Measurements from ENCODE around the gene SLC2A5.

The SLC2A5 gene

DNA sequence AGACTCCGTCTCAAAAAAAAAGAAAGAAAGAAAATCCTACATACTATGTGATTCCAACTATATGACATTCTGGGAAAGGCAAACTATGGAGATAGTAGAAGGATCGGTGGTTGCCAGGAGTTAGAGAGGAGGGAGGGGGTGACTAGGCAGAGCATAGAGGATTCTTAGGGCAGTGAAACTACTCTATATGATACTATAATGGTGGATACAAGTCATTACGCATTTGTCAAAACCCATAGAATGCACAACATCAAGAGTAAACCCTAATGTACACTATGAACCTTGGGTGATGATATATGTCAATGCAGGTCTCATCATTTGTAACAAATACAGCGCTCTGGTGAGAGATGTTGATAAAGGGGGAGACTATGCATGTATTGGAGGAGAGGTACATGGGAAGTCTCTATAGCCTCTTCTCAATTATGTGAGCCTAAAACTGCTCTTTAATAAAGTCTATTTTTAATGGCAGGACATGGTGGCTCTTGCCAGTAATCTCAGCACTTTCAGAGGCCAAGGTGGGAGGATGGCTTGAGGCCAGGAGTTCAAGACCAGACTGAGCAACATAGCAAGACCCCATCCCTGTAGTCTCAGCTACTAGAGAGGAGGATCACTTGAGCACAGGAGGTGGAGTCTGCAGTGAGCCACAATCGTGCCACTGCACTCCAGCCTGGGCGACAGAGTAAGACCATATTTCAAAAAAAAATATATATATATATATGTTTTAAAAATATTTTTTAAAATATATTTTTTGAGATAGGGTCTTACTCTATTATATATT, 17.0 kb downstream of the SLC2A5 start:
- Histone ChIP-seq H3K9me3 (ENCODE audit: insufficient read depth, low read length, severe bottlenecking) (no peaks in the 10 kb centered on the region), H3K4me3 (ENCODE audit: low read depth in 1 of 2, low read length in 2 of 2) (no peak overlapping the region), H3K79me2 (ENCODE audit: insufficient read depth, low read length) (no peaks in the 10 kb centered on the region), H3K4me1 (ENCODE audit: insufficient read depth, low read length) (no peaks in the 10 kb centered on the region), H3K27ac (ENCODE audit: low read length) (no peak overlapping the region), H2AFZ (ENCODE audit: low read depth, low read length) (no peak overlapping the region), H3K4me2 (ENCODE audit: insufficient read depth, low read length) (no peak overlapping the region), H3K9ac (ENCODE audit: low read depth, low read length) (no peak overlapping the region), H4K20me1 (ENCODE audit: insufficient read depth, low read length) (no peaks in the 10 kb centered on the region), H3K36me3 (ENCODE audit: insufficient read depth, low read length) (no peaks in the 10 kb centered on the region), H3K27me3 (ENCODE audit: insufficient read depth, low read length, poor library complexity) (peaks cover 2% of the 10 kb centered on the region)
- no peak for TF ChIP-seq EZH2 (IDR thresholded peaks at IDR 0.05; ENCODE audit: borderline replicate concordance, low read depth, low read length, severe bottlenecking)
- TF ChIP-seq, protein P1, sequence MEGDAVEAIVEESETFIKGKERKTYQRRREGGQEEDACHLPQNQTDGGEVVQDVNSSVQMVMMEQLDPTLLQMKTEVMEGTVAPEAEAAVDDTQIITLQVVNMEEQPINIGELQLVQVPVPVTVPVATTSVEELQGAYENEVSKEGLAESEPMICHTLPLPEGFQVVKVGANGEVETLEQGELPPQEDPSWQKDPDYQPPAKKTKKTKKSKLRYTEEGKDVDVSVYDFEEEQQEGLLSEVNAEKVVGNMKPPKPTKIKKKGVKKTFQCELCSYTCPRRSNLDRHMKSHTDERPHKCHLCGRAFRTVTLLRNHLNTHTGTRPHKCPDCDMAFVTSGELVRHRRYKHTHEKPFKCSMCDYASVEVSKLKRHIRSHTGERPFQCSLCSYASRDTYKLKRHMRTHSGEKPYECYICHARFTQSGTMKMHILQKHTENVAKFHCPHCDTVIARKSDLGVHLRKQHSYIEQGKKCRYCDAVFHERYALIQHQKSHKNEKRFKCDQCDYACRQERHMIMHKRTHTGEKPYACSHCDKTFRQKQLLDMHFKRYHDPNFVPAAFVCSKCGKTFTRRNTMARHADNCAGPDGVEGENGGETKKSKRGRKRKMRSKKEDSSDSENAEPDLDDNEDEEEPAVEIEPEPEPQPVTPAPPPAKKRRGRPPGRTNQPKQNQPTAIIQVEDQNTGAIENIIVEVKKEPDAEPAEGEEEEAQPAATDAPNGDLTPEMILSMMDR (IDR thresholded peaks at IDR 0.05; ENCODE audit: borderline replicate concordance, extremely low read depth, low read length, poor library complexity, severe bottlenecking): no peak
- ATAC-seq (ENCODE audit: insufficient read depth, low read depth): no peak
- no peak for DNase-seq

DNA sequence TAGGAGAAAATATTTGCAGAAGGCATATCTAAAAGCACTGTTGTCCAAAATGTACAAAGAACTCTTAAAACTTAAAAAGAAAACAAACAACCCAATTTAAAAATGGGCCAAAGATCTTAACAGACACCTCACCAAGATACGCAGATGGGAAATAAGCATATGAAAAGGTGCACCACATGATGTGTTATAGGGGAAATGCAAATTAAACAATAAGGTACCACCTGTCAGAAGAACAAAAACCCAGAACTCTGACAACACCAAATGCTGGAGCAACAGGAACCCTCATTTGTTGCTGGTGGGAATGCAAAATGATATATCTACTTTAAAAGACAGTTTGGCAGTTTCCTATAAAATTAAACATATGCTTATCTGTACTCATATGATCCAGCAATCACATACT, 18.1 kb downstream of the SLC2A5 start:
- H3K79me2 ChIP-seq (ENCODE audit: insufficient read depth, low read length): no peaks in the 10 kb centered on the region
- H3K4me1 ChIP-seq (ENCODE audit: insufficient read depth, low read length): no peaks in the 10 kb centered on the region
- no peak overlapping the region for H3K4me2 ChIP-seq (ENCODE audit: insufficient read depth, low read length)
- H2AFZ ChIP-seq (ENCODE audit: low read depth, low read length): no peak overlapping the region
- H3K36me3 ChIP-seq (ENCODE audit: insufficient read depth, low read length): no peaks in the 10 kb centered on the region
- ATAC-seq (ENCODE audit: insufficient read depth, low read depth) (no peak), DNase-seq (no peak)
- H3K27me3 ChIP-seq (ENCODE audit: insufficient read depth, low read length, poor library complexity): peaks cover 2% of the 10 kb centered on the region
- no peak overlapping the region for H3K4me3 ChIP-seq (ENCODE audit: low read depth in 1 of 2, low read length in 2 of 2)
- H3K27ac ChIP-seq (ENCODE audit: low read length): no peak overlapping the region
- no peak overlapping the region for H3K9ac ChIP-seq (ENCODE audit: low read depth, low read length)
- TF ChIP-seq EZH2 (IDR thresholded peaks at IDR 0.05; ENCODE audit: borderline replicate concordance, low read depth, low read length, severe bottlenecking): no peak
- TF ChIP-seq, protein P1 (IDR thresholded peaks at IDR 0.05; ENCODE audit: borderline replicate concordance, extremely low read depth, low read length, poor library complexity, severe bottlenecking): no peak
- H4K20me1 ChIP-seq (ENCODE audit: insufficient read depth, low read length): no peaks in the 10 kb centered on the region
- H3K9me3 ChIP-seq (ENCODE audit: insufficient read depth, low read length, severe bottlenecking): no peaks in the 10 kb centered on the region

DNA sequence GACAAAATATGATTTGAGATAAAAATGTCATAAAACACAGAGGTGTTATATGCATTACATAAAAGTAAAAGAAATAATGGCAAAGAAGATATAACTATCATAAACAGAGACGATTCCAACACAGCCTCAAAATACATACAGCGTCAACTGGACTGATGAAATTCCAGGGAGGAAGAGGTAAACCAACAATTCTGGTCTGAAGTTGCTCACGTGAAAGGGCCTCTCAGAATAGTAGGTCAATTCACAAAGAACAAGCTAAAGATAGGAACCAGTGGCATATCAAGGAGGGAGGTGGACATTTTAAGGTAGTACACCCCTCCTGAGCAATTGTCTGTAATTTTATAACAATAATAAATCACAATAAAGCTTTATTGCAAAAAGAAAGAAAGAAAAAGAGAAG, 18.6 kb downstream of the SLC2A5 start:
- no peak for ATAC-seq (ENCODE audit: insufficient read depth, low read depth)
- H3K9me3 ChIP-seq (ENCODE audit: insufficient read depth, low read length, severe bottlenecking): no peaks in the 10 kb centered on the region
- H3K27me3 ChIP-seq (ENCODE audit: insufficient read depth, low read length, poor library complexity): peaks cover 2% of the 10 kb centered on the region
- H3K9ac ChIP-seq (ENCODE audit: low read depth, low read length): no peak overlapping the region
- no peak overlapping the region for H3K27ac ChIP-seq (ENCODE audit: low read length)
- no peak overlapping the region for H3K4me3 ChIP-seq (ENCODE audit: low read depth in 1 of 2, low read length in 2 of 2)
- no peaks in the 10 kb centered on the region for H3K4me1 ChIP-seq (ENCODE audit: insufficient read depth, low read length)
- DNase-seq: no peak
- H2AFZ ChIP-seq (ENCODE audit: low read depth, low read length): no peak overlapping the region
- no peak overlapping the region for H3K4me2 ChIP-seq (ENCODE audit: insufficient read depth, low read length)
- no peaks in the 10 kb centered on the region for H4K20me1 ChIP-seq (ENCODE audit: insufficient read depth, low read length)
- H3K79me2 ChIP-seq (ENCODE audit: insufficient read depth, low read length): no peaks in the 10 kb centered on the region
- no peaks in the 10 kb centered on the region for H3K36me3 ChIP-seq (ENCODE audit: insufficient read depth, low read length)
- TF ChIP-seq, protein P1 (IDR thresholded peaks at IDR 0.05; ENCODE audit: borderline replicate concordance, extremely low read depth, low read length, poor library complexity, severe bottlenecking): no peak
- no peak for TF ChIP-seq EZH2 (IDR thresholded peaks at IDR 0.05; ENCODE audit: borderline replicate concordance, low read depth, low read length, severe bottlenecking)
